Kasumi-1 (cell line): ENCODE results near the gene RPL22.

ENCODE experiments used
- DNase-seq, 2 experiments: peaks; one replicate each; lab custom pipeline; 2025; lab: John Stamatoyannopoulos, UW

The RPL22 gene

DNA sequence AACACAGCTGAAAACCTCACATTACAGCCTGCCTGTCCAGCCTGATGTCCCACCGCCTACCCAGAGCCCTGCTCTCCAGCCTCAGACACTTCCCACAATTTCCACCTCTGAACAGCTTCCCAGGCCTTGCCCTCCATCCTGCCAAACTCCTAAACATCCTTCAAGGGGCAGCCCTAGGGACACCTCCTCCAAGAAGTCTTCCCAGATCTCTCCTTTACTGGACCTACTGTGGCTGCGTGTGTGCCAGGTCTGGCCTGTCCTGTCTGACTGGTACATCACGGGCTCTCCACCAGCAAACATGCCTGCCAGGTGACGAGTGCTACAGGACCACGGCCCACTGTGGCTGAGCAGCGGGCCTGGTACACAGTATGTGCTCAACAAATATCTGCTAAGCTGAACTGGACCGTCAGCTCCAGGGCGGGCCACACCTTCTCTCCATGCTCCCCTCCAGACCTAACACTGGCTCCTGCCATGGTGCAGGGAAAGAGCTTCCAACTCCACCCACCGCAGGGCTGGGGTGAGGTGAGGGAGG is 48.0 kb downstream of the RPL22 start:
- no peak for DNase-seq

GRCh38 chr1:6150006-6150938 is 49.1 kb downstream of the RPL22 start:
- no peak for DNase-seq

DNA sequence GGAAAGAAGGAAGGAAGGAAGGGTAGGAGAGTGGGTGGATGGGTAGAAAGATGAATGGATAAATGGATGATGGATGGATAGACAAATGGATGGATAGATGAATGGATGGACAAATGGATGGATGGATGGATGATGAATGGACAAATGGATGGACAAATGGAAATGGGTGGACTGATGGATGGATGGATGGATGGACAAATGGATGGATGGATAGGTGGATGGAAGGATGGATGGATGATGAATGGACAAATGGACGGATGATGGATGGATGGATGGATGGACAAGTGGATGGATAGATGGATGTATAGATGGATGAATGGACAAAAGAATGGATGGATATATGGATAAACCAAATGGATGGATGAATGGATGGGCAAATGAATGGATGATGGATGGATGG is 49.8 kb downstream of the RPL22 start:
- no peak for DNase-seq

- peak; percentile 17 to 21 for DNase-seq
Measured at GRCh38 chr1:6148497-6149241, 50.7 kb downstream of the RPL22 start.

GRCh38 chr1:6145864-6146410 is 53.5 kb downstream of the RPL22 start:
- DNase-seq = no peak

DNA sequence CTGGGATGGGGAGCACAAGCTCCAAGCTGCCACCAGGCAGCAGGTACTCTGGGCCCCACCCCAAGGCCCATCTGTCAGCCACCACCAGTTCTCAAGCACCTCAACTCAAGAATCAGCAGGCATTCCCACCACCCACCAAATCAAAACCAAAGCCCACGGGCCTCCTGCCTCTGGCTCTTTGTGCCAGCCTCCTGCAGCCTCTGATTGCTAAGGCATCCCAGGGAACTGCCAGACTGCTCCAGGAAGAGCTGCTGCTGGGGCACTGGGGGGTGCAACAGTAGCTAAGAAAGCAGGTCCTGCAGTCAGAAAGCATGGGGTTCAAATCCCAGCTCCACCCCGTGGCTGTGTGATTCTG is 54.0 kb downstream of the RPL22 start:
- DNase-seq = no peak

- DNase-seq = no peak
Measured at GRCh38 chr1:6144647-6145395, 54.6 kb downstream of the RPL22 start.

GRCh38 chr1:6144175-6144574 is 55.2 kb downstream of the RPL22 start:
- no peak for DNase-seq

GRCh38 chr1:6143395-6143794 is 56.0 kb downstream of the RPL22 start:
- no peak for DNase-seq

GRCh38 chr1:6142734-6143133 is 56.7 kb downstream of the RPL22 start:
- no peak for DNase-seq

- DNase-seq = no peak
Measured at GRCh38 chr1:6142036-6142621, 57.3 kb downstream of the RPL22 start.

GRCh38 chr1:6141592-6141991 is 57.8 kb downstream of the RPL22 start:
- DNase-seq = peak; percentile 19 to 23

GRCh38 chr1:6140413-6140812 is 59.0 kb downstream of the RPL22 start:
- DNase-seq = no peak

DNA sequence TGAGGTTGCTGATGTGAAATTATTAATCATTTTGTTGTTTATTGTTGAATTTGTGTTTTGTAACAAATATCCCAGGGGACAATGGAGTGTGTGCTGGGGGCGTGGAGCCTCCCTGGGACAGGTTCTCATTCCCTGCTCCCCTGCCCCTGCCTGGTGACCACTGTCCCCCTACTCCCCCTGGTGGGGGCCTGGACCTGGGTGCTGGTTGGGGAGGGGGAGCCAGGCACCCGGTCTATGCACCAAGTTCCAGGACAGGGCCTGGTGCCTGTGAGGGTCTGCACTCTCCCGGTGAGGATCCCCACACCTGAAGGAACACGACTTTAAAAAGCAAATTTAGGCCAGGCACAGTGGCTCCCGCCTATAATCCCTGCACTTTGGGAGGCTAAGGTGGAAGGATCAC is 61.6 kb downstream of the RPL22 start:
- DNase-seq = no peak

- DNase-seq = no peak
Measured at GRCh38 chr1:6136516-6137220, 62.7 kb downstream of the RPL22 start.
